Neural progenitor cell (in vitro differentiated cells): Measurements from ENCODE around the gene GCK. TPM values are rescaled to one million over a fixed set of nuclear protein-coding genes. Genes with fewer than 3 reads are reported as not detected.

Source experiments
- DNase-seq: peaks from one replicate; pipeline ENCODE4 v3.0.0-alpha.2; 2016; ENCODE audit warnings: low spot score
- H2AFZ ChIP-seq: fragments of 200-600 bp; sonication (generic); replicated peaks from 2 replicates; pipeline ENCODE4 v1.6.1; 2016; ENCODE audit warnings: antibody characterized with exemption
- H3F3A ChIP-seq: fragments of 200-600 bp; sonication (generic); 2 replicates; pipeline ENCODE4 v1.6.1; 2016; ENCODE audit warnings: antibody characterized with exemption, low read depth
- H3K27ac ChIP-seq: fragments of 200-600 bp; sonication (generic); 2 replicates; pipeline ENCODE4 v1.5.1; 2016; ENCODE audit warnings: mild to moderate bottlenecking
- H3K27me3 ChIP-seq: fragments of 200-600 bp; sonication (generic); 2 replicates; pipeline ENCODE4 v1.6.1; 2016; ENCODE audit warnings: mild to moderate bottlenecking, moderate library complexity
- H3K36me3 ChIP-seq: fragments of 200-600 bp; sonication (generic); 2 replicates; pipeline ENCODE4 v1.5.1; 2016
- H3K4me1 ChIP-seq: fragments of 200-600 bp; sonication (generic); 2 replicates; pipeline ENCODE4 v1.6.1; 2016; ENCODE audit warnings: mixed run types
- H3K4me2 ChIP-seq: fragments of 200-600 bp; sonication (generic); 2 replicates; pipeline ENCODE4 v1.6.1; 2016
- H3K4me3 ChIP-seq: fragments of 200-600 bp; sonication (generic); 2 replicates; pipeline ENCODE4 v1.5.1; 2016
- H3K79me2 ChIP-seq: fragments of 200-600 bp; sonication (generic); 2 replicates; pipeline ENCODE4 v1.6.1; 2016; ENCODE audit warnings: low read depth
- H3K9ac ChIP-seq: fragments of 200-600 bp; sonication (generic); 2 replicates; pipeline ENCODE4 v1.6.1; 2016
- H3K9me3 ChIP-seq: fragments of 200-600 bp; sonication (generic); 2 replicates; pipeline ENCODE4 v1.5.1; 2016; ENCODE audit warnings: low read depth
- H4K20me1 ChIP-seq: fragments of 200-600 bp; sonication (generic); 2 replicates; pipeline ENCODE4 v1.6.1; 2016; ENCODE audit warnings: low read depth
- H3K27ac Mint-ChIP-seq: 3 replicates; pipeline ENCODE4 v1.8.0; 2021; ENCODE audit warnings: mixed read lengths
- H3K27me3 Mint-ChIP-seq: 2 replicates; pipeline ENCODE4 v1.8.0; 2022; ENCODE audit warnings: low read depth, mild to moderate bottlenecking, inconsistent platforms, moderate library complexity, mixed read lengths; ENCODE audit not compliant: insufficient read depth
- H3K36me3 Mint-ChIP-seq: 3 replicates; pipeline ENCODE4 v1.8.0; 2021; ENCODE audit warnings: mixed read lengths
- H3K4me1 Mint-ChIP-seq: 3 replicates; pipeline ENCODE4 v1.8.0; 2021; ENCODE audit warnings: mixed read lengths
- H3K4me3 Mint-ChIP-seq: 3 replicates; pipeline ENCODE4 v1.8.0; 2021; ENCODE audit warnings: mild to moderate bottlenecking, moderate library complexity, mixed read lengths
- H3K9me3 Mint-ChIP-seq: 3 replicates; pipeline ENCODE4 v1.8.0; 2020; ENCODE audit warnings: mixed read lengths
- EZH2 ChIP-seq: fragments of 200-600 bp; sonication (generic); IDR thresholded peaks from 2 replicates; pipeline ENCODE4 v1.6.1; 2017; ENCODE audit warnings: antibody characterized with exemption, mild to moderate bottlenecking, moderate library complexity
- EZH2phosphoT487 ChIP-seq: fragments of 200-600 bp; sonication (generic); IDR thresholded peaks from 2 replicates; pipeline ENCODE4 v1.6.1; 2017; ENCODE audit warnings: antibody characterized with exemption
- total RNA-seq: library from RNA; depleted of rRNA; stranded (reverse); fragments of >200 nt; gene quantifications from 2 replicates; pipeline ENCODE4 v1.2.3, GENCODE V29; 2015; ENCODE audit warnings: low replicate concordance
- TF ChIP-seq, protein P1 (sequence below): fragments of 200-600 bp; sonication (generic); IDR thresholded peaks from 2 replicates; pipeline ENCODE4 v1.5.1; 2017; ENCODE audit warnings: antibody characterized with exemption, mild to moderate bottlenecking

GCK gene
- total RNA-seq, 1 donor from 2014 or later = not detected

DNA sequence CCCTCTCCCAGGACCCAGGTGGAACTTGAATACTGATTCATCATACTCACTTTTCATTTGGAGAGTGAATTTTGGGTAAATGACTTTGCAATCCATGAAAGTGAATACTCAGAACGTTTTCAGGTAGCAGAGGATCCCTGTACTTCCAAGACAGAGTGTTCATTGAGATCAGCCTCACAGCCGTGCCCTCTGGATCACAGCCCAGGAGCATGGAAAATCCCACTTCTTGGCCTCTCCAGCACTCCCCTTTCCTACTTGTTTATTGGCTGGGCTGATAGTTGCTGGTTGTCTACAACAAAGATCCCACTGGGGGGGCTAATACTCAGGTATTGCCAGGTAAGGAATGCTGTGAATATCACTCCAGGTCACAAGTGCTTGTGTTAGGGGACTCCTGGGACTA, 5.9 kb downstream of the GCK start:
- Histone ChIP-seq H3K36me3 (no peaks in the 10 kb centered on the region), H3K9me3 (no peaks in the 10 kb centered on the region), H3K4me2 (no peak overlapping the region), H3K4me3 (no peak overlapping the region), H2AFZ (no peak overlapping the region), H4K20me1 (no peaks in the 10 kb centered on the region), H3F3A (no peaks in the 10 kb centered on the region), H3K79me2 (no peaks in the 10 kb centered on the region), H3K4me1 (peaks cover 7% of the 10 kb centered on the region), H3K9ac (no peak overlapping the region), H3K27ac (no peak overlapping the region), H3K27me3 (no peaks in the 10 kb centered on the region)
- peaks cover 16% of the 10 kb centered on the region for H3K9me3 Mint-ChIP-seq
- peaks cover 19% of the 10 kb centered on the region for H3K4me1 Mint-ChIP-seq
- no peak overlapping the region for H3K27ac Mint-ChIP-seq
- H3K36me3 Mint-ChIP-seq = no peaks in the 10 kb centered on the region
- no peak for DNase-seq
- peaks cover 2% of the 10 kb centered on the region for H3K27me3 Mint-ChIP-seq
- TF ChIP-seq, protein P1, sequence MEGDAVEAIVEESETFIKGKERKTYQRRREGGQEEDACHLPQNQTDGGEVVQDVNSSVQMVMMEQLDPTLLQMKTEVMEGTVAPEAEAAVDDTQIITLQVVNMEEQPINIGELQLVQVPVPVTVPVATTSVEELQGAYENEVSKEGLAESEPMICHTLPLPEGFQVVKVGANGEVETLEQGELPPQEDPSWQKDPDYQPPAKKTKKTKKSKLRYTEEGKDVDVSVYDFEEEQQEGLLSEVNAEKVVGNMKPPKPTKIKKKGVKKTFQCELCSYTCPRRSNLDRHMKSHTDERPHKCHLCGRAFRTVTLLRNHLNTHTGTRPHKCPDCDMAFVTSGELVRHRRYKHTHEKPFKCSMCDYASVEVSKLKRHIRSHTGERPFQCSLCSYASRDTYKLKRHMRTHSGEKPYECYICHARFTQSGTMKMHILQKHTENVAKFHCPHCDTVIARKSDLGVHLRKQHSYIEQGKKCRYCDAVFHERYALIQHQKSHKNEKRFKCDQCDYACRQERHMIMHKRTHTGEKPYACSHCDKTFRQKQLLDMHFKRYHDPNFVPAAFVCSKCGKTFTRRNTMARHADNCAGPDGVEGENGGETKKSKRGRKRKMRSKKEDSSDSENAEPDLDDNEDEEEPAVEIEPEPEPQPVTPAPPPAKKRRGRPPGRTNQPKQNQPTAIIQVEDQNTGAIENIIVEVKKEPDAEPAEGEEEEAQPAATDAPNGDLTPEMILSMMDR = no peak
- TF ChIP-seq EZH2phosphoT487 (no peak), EZH2 (no peak)
- H3K4me3 Mint-ChIP-seq = no peak overlapping the region

DNA sequence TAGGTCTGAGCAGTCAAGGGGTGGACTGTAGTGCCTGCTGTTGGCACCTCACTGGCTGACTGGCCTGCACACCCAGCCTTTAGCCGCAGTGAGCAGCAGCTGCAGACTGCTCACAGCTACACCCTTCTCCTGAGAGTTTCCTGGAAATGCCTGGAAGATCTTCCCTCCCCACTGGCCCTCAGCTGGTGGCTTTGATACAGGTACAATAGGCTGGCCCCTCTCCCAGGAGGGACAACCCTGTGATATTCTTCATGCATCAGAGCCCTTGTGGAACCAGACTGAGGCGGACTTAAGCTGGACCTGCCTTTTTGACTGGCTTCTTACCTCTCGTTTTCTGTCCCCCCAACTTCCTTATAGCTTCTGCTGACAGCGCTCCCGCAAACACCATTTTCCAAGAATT, 6.4 kb downstream of the GCK start:
- peaks cover 16% of the 10 kb centered on the region for H3K9me3 Mint-ChIP-seq
- DNase-seq = no peak

DNA sequence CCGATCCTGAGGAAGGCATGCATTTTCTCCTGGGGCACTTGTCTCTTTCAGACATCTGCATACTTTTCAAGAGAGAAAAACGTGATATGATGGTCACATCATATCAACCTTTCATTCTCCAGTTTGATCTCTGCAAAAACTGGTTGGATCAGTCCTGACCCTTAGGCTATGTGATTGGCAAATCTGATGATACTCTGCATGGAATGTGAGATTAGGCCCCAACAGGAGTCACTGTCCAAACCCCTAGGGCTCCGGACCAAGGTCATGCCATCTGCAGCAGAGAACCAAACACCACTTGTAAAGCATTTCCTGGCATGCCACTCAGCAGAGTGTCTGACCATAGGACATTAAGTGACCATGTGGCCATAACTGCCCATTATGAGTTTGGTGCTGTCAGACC, 8.6 kb downstream of the GCK start:
- no peaks in the 10 kb centered on the region for H3K36me3 Mint-ChIP-seq
- H3K9me3 Mint-ChIP-seq = peaks cover 16% of the 10 kb centered on the region
- Histone ChIP-seq H3K9ac (no peak overlapping the region), H3K27ac (no peak overlapping the region), H3K4me1 (peaks cover 11% of the 10 kb centered on the region), H2AFZ (no peak overlapping the region), H3K4me3 (no peak overlapping the region), H3K36me3 (no peaks in the 10 kb centered on the region), H3K4me2 (no peak overlapping the region), H4K20me1 (no peaks in the 10 kb centered on the region), H3K79me2 (no peaks in the 10 kb centered on the region), H3K27me3 (no peaks in the 10 kb centered on the region), H3F3A (no peaks in the 10 kb centered on the region), H3K9me3 (no peaks in the 10 kb centered on the region)
- TF ChIP-seq EZH2 (no peak), EZH2phosphoT487 (no peak)
- TF ChIP-seq, protein P1 = no peak
- no peak overlapping the region for H3K27ac Mint-ChIP-seq
- H3K27me3 Mint-ChIP-seq = peaks cover 2% of the 10 kb centered on the region
- no peak for DNase-seq
- H3K4me3 Mint-ChIP-seq = no peak overlapping the region
- H3K4me1 Mint-ChIP-seq = peaks cover 25% of the 10 kb centered on the region

More for the DNA sequence above, 6.4 kb downstream of the GCK start:
- TF ChIP-seq EZH2 (no peak), EZH2phosphoT487 (no peak)
- TF ChIP-seq, protein P1 = no peak
- Histone ChIP-seq H4K20me1 (no peaks in the 10 kb centered on the region), H3K4me3 (no peak overlapping the region), H3K79me2 (no peaks in the 10 kb centered on the region), H3K4me2 (no peak overlapping the region), H3K4me1 (peaks cover 8% of the 10 kb centered on the region), H3K9ac (no peak overlapping the region), H3K27me3 (no peaks in the 10 kb centered on the region), H3K27ac (no peak overlapping the region), H3K9me3 (no peaks in the 10 kb centered on the region), H3K36me3 (no peaks in the 10 kb centered on the region), H3F3A (no peaks in the 10 kb centered on the region), H2AFZ (no peak overlapping the region)
- Mint-ChIP-seq H3K4me3 (no peak overlapping the region), H3K27ac (no peak overlapping the region), H3K4me1 (peaks cover 19% of the 10 kb centered on the region), H3K27me3 (peaks cover 2% of the 10 kb centered on the region), H3K36me3 (no peaks in the 10 kb centered on the region)
